ENCODE results near the gene FAM221A.
"Not testable (repeated sequence)": the region's sequence is repeated elsewhere in the genome, so short reads cannot be mapped to it uniquely, and the experiment has no call there.

FAM221A gene

DNA sequence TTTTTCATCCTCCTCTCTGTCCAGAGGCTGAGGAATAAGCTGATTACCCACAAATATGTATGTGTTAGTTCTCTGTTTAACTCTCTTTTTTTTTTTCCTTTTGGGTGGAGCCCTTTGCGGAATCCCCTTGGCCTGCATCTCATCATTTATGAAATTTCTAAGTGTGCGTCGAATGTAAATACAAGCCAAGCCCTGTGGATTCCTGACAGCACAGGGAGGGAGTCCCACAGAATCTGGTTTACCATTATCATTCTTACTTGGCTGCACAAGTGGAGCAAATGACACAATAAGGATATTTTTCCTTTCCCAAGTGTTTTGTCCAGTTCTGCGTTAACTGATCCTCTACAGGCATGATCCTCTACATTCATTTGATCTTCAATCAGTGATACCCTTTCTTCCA is 41.5 kb downstream of the FAM221A start:
- no peak for ATAC-seq

DNA sequence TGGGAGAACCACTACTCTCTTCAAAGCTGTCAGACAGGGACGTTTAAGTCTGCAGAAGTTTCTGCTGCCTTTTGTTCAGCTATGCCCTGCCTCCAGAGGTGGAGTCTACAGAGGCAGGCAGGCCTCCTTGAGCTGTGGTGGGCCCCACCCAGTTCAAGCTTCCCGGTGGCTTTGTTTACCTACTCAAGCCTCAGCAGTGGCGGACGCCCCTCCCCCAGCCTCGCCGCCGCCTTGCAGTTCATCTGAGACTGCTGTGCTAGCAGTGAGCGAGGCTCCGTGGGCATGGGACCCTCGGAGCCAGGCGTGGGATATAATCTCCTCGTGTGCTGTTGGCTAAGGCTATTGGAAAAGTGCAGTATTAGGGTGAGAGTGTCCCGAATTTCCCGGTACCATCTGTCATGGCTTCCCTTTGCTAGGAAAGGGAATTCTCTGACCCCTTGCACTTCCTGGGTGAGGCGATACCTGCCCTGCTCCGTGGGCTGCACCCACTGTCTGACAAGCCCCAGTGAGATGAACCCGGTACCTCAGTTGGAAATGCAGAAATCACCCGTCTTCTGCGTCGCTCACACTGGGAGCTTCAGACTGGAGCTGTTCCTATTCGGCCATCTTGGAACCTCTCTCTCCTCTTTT is 42.7 kb downstream of the FAM221A start:
- ATAC-seq, result not testable (repeated sequence)

More for the DNA sequence above, 41.5 kb downstream of the FAM221A start:
- TF ChIP-seq ISL1 (CRISPR knock-in tag; IDR thresholded peaks at IDR 0.05), result no peak
- TF ChIP-seq, protein P1, sequence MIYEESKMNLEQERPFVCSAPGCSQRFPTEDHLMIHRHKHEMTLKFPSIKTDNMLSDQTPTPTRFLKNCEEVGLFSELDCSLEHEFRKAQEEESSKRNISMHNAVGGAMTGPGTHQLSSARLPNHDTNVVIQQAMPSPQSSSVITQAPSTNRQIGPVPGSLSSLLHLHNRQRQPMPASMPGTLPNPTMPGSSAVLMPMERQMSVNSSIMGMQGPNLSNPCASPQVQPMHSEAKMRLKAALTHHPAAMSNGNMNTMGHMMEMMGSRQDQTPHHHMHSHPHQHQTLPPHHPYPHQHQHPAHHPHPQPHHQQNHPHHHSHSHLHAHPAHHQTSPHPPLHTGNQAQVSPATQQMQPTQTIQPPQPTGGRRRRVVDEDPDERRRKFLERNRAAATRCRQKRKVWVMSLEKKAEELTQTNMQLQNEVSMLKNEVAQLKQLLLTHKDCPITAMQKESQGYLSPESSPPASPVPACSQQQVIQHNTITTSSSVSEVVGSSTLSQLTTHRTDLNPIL (CRISPR knock-in tag; IDR thresholded peaks at IDR 0.05; ENCODE audit: low read depth), result no peak
- no peak for TF ChIP-seq SNAI2 (CRISPR knock-in tag; IDR thresholded peaks at IDR 0.05)
- TF ChIP-seq PPARA (CRISPR knock-in tag; IDR thresholded peaks at IDR 0.05; ENCODE audit: borderline replicate concordance), result no peak
- no peak for TF ChIP-seq GLIS3 (CRISPR knock-in tag; IDR thresholded peaks at IDR 0.05)
- no peak for TF ChIP-seq OSR1 (CRISPR knock-in tag; IDR thresholded peaks at IDR 0.05)

DNA sequence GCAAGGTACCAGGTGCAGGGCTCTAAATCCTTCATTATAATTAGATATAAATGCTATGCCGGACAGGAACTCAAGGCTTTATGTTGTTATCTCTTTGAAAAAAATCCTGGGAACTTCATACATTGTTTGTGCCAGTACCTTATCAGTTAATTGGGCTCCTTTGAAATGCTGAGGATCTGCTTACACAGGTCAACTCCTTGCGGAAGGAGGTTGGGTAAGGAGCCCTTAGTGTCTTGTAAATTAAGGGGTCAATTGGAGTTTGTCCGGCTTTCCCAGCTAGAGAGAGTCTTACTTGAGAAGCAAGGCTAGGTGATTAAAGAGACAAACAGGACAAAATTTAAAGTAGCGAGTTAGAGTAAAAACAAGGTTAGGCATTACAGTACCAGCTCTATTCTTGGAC is 44.1 kb downstream of the FAM221A start:
- not testable (repeated sequence) for ATAC-seq

DNA sequence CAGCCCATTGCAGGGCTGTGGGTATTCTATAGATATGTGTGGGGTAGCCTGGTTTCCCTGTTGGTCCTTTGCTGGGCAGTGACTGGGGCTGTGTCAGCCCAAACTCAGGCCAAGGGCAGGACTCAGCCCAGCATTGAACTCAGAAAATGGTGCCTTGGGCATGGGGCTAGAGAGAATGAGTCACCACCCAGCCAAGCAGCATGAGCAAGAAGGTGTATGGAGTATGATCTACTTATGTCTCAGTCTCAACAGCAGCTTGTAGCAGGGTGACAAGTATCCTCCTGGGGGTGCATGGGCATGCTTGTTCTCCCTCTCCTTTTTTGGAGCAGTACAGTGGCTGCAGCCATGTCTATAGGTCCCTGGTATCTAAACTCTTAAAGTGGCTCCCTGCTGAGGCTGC is 62.1 kb downstream of the FAM221A start:
- TF ChIP-seq, protein P2, sequence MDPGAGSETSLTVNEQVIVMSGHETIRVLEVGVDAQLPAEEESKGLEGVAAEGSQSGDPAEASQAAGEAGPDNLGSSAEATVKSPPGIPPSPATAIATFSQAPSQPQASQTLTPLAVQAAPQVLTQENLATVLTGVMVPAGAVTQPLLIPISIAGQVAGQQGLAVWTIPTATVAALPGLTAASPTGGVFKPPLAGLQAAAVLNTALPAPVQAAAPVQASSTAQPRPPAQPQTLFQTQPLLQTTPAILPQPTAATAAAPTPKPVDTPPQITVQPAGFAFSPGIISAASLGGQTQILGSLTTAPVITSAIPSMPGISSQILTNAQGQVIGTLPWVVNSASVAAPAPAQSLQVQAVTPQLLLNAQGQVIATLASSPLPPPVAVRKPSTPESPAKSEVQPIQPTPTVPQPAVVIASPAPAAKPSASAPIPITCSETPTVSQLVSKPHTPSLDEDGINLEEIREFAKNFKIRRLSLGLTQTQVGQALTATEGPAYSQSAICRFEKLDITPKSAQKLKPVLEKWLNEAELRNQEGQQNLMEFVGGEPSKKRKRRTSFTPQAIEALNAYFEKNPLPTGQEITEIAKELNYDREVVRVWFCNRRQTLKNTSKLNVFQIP (CRISPR knock-in tag; IDR thresholded peaks at IDR 0.05; ENCODE audit: borderline replicate concordance, low read depth), result no peak
- TF ChIP-seq BACH2 (CRISPR knock-in tag; IDR thresholded peaks at IDR 0.05; ENCODE audit: borderline replicate concordance), result no peak
- no peak for TF ChIP-seq ZNF70 (CRISPR knock-in tag; IDR thresholded peaks at IDR 0.05)
- TF ChIP-seq SNAI2 (CRISPR knock-in tag; IDR thresholded peaks at IDR 0.05), result no peak
- no peak for TF ChIP-seq RARB (CRISPR knock-in tag; IDR thresholded peaks at IDR 0.05)
- TF ChIP-seq CSDC2 (CRISPR knock-in tag; IDR thresholded peaks at IDR 0.05), result no peak
- TF ChIP-seq, protein P3, sequence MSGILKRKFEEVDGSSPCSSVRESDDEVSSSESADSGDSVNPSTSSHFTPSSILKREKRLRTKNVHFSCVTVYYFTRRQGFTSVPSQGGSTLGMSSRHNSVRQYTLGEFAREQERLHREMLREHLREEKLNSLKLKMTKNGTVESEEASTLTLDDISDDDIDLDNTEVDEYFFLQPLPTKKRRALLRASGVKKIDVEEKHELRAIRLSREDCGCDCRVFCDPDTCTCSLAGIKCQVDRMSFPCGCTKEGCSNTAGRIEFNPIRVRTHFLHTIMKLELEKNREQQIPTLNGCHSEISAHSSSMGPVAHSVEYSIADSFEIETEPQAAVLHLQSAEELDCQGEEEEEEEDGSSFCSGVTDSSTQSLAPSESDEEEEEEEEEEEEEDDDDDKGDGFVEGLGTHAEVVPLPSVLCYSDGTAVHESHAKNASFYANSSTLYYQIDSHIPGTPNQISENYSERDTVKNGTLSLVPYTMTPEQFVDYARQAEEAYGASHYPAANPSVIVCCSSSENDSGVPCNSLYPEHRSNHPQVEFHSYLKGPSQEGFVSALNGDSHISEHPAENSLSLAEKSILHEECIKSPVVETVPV (CRISPR knock-in tag; IDR thresholded peaks at IDR 0.05), result no peak
- no peak for TF ChIP-seq ISL1 (CRISPR knock-in tag; IDR thresholded peaks at IDR 0.05)
- no peak for TF ChIP-seq ARNTL (CRISPR knock-in tag; IDR thresholded peaks at IDR 0.05; ENCODE audit: borderline replicate concordance, low read depth)
- TF ChIP-seq, protein P1 (CRISPR knock-in tag; IDR thresholded peaks at IDR 0.05; ENCODE audit: low read depth), result no peak
- no peak for TF ChIP-seq ESRRG (CRISPR knock-in tag; IDR thresholded peaks at IDR 0.05)
- TF ChIP-seq ZNF565 (CRISPR knock-in tag; conservative IDR thresholded peaks at IDR 0.05; ENCODE audit: low read depth), result no peak
- TF ChIP-seq ZFP30 (CRISPR knock-in tag; IDR thresholded peaks at IDR 0.05), result no peak
- no peak for ATAC-seq

DNA sequence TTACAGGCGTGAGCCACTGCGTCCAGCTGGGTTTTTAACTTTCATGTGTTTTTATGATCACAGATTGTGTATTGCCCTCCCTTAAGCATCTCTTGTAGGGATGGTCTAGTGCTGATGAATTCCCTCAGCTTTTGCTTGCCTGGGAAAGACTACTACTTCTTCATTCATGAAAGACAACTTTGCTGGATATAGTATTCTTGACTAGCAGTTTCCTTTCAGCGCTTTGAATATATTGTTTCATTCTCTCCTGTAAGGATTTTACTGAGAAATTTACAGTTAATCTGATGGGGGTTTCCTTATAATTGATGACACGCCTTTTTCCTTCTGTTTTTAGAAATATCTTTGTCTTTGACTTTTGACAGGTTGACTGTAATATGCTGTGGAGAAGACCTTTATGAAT is 63.2 kb downstream of the FAM221A start:
- no peak for TF ChIP-seq ZNF8 (CRISPR knock-in tag; IDR thresholded peaks at IDR 0.05)
- ATAC-seq, result no peak

DNA sequence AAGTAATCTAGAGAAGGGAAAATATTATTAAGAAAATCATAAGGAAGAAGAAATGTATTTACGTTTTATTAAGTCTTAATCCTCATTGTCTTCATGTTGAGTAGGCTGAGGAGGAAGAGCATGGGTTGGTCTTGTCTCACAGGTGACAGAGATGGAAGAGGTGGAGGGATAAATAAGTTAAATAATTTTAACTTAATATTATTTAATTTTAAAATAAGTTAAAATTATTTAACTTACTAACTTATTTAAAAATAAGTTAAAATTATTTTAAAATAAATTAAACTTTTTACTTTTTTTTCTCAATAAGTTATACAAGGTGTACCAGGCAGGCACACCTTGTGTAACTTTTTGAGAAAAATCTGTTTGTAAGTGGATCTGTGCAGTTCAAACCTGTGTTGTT is 66.6 kb downstream of the FAM221A start:
- ATAC-seq, result no peak
- TF ChIP-seq, protein P3 (CRISPR knock-in tag; IDR thresholded peaks at IDR 0.05), result no peak
- TF ChIP-seq ZC3H10 (CRISPR knock-in tag; IDR thresholded peaks at IDR 0.05) (no peak), ISL1 (CRISPR knock-in tag; IDR thresholded peaks at IDR 0.05) (no peak), GLIS3 (CRISPR knock-in tag; IDR thresholded peaks at IDR 0.05) (no peak), ESRRG (CRISPR knock-in tag; IDR thresholded peaks at IDR 0.05) (no peak)

Measured in SK-N-SH treated with all-trans-retinoic acid at 6 μM for 48 hours (cell line).